SH-SY5Y (cell line): Measurements from ENCODE around the gene CLSTN2.

Source experiments
- GATA2 ChIP-seq: IDR thresholded peaks from 2 replicates; pipeline ENCODE4 v1.6.1; 2011; ENCODE audit warnings: mild to moderate bottlenecking, low read depth, low read length
- GATA3 ChIP-seq: IDR thresholded peaks from 2 replicates; pipeline ENCODE4 v1.6.1; 2011; ENCODE audit warnings: low read depth, mild to moderate bottlenecking, low read length, moderate library complexity

DNA sequence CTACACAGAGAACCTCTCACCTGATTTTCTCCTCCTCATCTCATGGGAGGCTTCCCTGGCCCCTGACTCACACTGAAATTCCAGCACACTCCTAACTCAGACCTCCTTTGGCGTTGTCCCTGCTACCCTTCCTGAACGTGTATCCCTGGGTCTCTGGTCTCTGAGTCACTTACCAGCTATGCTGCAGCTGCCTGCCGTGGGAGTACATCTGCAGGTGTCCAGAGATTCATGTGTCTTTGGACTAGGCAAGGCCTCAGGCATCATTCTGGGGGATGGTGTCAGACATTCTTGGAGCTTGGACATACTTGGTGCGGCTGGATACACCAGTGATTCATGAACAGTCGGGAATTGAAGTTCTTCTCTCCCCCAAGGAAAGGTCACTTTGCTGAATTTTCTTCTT, 594.1 kb downstream of the CLSTN2 start:
- no peak for TF ChIP-seq GATA2
- TF ChIP-seq GATA3: no peak
